ENCODE data around the gene RAB13. TPM values are rescaled to one million over a fixed set of nuclear protein-coding genes. Genes with fewer than 3 reads are reported as not detected.
A peak's percentile ranks its signal among the peaks of the same experiment; 100 is the strongest.

The RAB13 gene
- total RNA-seq, 1 experiment from 2014 or later = 122 TPM

DNA sequence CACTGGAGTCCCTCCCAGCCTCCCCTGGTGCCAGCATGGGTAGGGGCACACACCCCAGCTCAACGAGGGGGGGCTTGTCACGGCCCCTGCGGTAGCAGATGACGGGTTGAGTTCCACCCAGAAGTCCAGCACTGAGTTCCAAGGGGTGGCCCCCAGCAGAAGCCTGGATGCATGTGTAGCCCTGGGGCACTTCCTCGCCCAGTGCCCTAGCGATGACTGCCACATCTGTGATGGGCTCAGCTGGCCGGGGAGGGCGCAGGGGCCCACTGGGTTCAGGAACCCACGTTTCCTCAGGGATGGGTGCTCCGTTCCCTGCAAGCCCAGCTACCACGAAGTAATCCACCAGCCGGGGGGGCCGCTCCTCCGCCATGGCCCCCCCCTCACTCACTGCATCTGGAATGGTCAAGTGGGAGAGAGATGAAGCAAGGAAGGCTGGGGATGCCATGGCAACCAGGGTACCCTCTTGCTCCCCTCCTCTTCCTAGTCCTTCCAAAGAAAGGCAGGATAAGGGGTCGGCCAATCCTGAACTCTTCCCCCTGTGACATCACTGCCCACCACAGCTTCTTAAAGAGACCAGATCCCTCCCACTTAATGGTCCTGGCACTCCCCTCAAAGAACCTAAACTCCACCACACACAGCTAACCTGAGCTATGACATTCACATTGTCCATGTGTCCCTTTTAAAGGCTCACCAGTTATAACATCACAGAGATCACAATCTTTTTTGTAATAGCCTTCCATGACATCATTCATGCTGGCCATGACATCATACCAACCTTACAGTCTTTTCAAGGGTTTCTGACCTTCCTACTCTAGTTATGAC lies 41.9 kb downstream of the RAB13 start:
- Mint-ChIP-seq H3K4me3 (peak overlapping the region; percentile 82 to 93), H3K9me3 (no peaks in the 10 kb centered on the region), H3K36me3 (ENCODE audit: insufficient read depth in 1 of 3, low read depth in 3 of 3) (peaks cover 16 to 56% (median 42%) of the 10 kb centered on the region in 3 experiments), H3K27ac (0 out of 7 replicates have a peak overlapping the region, but pooled peaks of 1 of the 3 experiments have one; percentile 9), H3K27me3 (ENCODE audit: low read depth) (no peaks in the 10 kb centered on the region), H3K4me1 (peaks cover 10 to 17% of the 10 kb centered on the region in 2 experiments)
- Histone ChIP-seq H2BK15ac (ENCODE audit: low read depth, low read length) (no peak overlapping the region), H2BK20ac (ENCODE audit: low read depth, low read length, poor library complexity, severe bottlenecking) (no peak overlapping the region), H2BK5ac (ENCODE audit: insufficient read length, low read length) (no peak overlapping the region), H3K56ac (ENCODE audit: insufficient read length, low read depth, low read length) (no peak overlapping the region), H3K79me1 (ENCODE audit: insufficient read depth, low read depth, low read length, poor library complexity, severe bottlenecking) (peaks cover 3% of the 10 kb centered on the region), H3K18ac (ENCODE audit: insufficient read length, low read depth, low read length) (no peak overlapping the region), H2AK5ac (ENCODE audit: insufficient read length, low read length) (no peak overlapping the region), H2BK12ac (ENCODE audit: insufficient read length, low read depth, low read length) (no peak overlapping the region), H3K14ac (ENCODE audit: insufficient read depth, low read length) (no peak overlapping the region), H4K8ac (replicated peaks; ENCODE audit: insufficient read length, low read depth, low read length) (no peak overlapping the region), H3K4me1 (ENCODE audit: insufficient read depth, low read length) (no peaks in the 10 kb centered on the region; the same call in 1 of the 2 replicates), H3T11ph (ENCODE audit: low read length) (no peak overlapping the region), H3K9me3 (ENCODE audit: control insufficient read depth, low read depth, low read length) (no peaks in the 10 kb centered on the region), H3K23ac (ENCODE audit: insufficient read length, low read depth, low read length) (no peak overlapping the region), H3K9ac (ENCODE audit: extremely low read depth, insufficient read length, low read length) (no peak overlapping the region), H3K27me3 (ENCODE audit: insufficient read depth, low read length) (no peaks in the 10 kb centered on the region), H3K4ac (ENCODE audit: low read depth, low read length) (no peak overlapping the region), H3K27ac (ENCODE audit: insufficient read length, low read depth, low read length) (no peak overlapping the region), H2AFZ (ENCODE audit: low read length) (no peak overlapping the region), H4K91ac (ENCODE audit: insufficient read length, low read depth, low read length) (no peak overlapping the region), H3K4me2 (ENCODE audit: insufficient read depth, insufficient read length, low read length) (no peak overlapping the region), H4K5ac (ENCODE audit: insufficient read length, low read depth, low read length) (no peak overlapping the region), H4K20me1 (ENCODE audit: control insufficient read depth, insufficient read depth, insufficient read length) (no peaks in the 10 kb centered on the region), H2BK120ac (ENCODE audit: low read depth, low read length, poor library complexity, severe bottlenecking) (no peak overlapping the region), H3K79me2 (ENCODE audit: insufficient read depth, low read length) (no peaks in the 10 kb centered on the region), H3K23me2 (ENCODE audit: insufficient read length, low read depth, low read length, poor library complexity, severe bottlenecking) (peaks cover 5% of the 10 kb centered on the region)
- DNase-seq = no peak
- TF ChIP-seq, protein P1, sequence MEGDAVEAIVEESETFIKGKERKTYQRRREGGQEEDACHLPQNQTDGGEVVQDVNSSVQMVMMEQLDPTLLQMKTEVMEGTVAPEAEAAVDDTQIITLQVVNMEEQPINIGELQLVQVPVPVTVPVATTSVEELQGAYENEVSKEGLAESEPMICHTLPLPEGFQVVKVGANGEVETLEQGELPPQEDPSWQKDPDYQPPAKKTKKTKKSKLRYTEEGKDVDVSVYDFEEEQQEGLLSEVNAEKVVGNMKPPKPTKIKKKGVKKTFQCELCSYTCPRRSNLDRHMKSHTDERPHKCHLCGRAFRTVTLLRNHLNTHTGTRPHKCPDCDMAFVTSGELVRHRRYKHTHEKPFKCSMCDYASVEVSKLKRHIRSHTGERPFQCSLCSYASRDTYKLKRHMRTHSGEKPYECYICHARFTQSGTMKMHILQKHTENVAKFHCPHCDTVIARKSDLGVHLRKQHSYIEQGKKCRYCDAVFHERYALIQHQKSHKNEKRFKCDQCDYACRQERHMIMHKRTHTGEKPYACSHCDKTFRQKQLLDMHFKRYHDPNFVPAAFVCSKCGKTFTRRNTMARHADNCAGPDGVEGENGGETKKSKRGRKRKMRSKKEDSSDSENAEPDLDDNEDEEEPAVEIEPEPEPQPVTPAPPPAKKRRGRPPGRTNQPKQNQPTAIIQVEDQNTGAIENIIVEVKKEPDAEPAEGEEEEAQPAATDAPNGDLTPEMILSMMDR (conservative IDR thresholded peaks at IDR 0.05) = no peak
- WGBS (ENCODE audit: extremely low coverage, insufficient read length, low lambda C conversion rate) = no CpG with 5 or more reads among the region's 15 CpGs

Data from H9 (cell line).